K562 (cell line): ENCODE data around the gene CDYL. TPM values are rescaled to one million over a fixed set of nuclear protein-coding genes. Genes with fewer than 3 reads are reported as not detected.

Experiments used
- ATAC-seq: fragments of 200-7000 bp; cut with Tn5 transposase; 3 replicates; pipeline ENCODE4 v1.9.1; 2020; ENCODE audit warnings: moderate library complexity
- BruUV-seq: library from RNA; stranded (reverse); fragments of 400-500 nt; replicated peaks from 2 replicates; lab custom pipeline; 2021; lab: Mats Ljungman, UMichigan
- CTCF ChIA-PET: fragments of 300-600 bp; formaldehyde crosslinking; extraction: SDS; loops from one replicate; lab custom pipeline; 2021; ENCODE audit warnings: low intra/inter-chr PET ratio; lab: Yijun Ruan, JAX
- POLR2A ChIA-PET: fragments of 300-600, 350-650 bp; sonication (Branson Sonifier 250); formaldehyde crosslinking; extraction: SDS; loops from one replicate; lab custom pipeline; 2021; ENCODE audit warnings: antibody characterized with exemption, inconsistent platforms; lab: Yijun Ruan, JAX
- DNase-seq, 4 experiments: peaks; one replicate each; pipeline versions ENCODE4 v3.0.0 to v3.0.0-alpha.2; 2011 to 2018; ENCODE audit warnings: low spot score in 3 of 4, mixed read lengths in 3 of 4; ENCODE audit errors: extremely low read depth in 1 of 4
- FAIRE-seq: peaks from 2 replicates; lab custom pipeline; 2011; peaks lifted over from hg19 to GRCh38; lab: Jason Lieb, UNC
- H2AFZ ChIP-seq: 2 replicates; pipeline ENCODE4 v1.6.0; 2011; ENCODE audit warnings: low read depth, low read length, control low read depth, inconsistent platforms
- H3K27ac ChIP-seq: fragments of 200-600 bp; 3 replicates; pipeline ENCODE4 v1.8.0; 2011; ENCODE audit warnings: low read depth, mild to moderate bottlenecking, control low read depth, inconsistent platforms, low read length, moderate library complexity, mixed read lengths; ENCODE audit errors: extremely low read depth
- H3K27me3 ChIP-seq, 2 experiments: fragments of 300-600 bp in 1 of 2; 2 replicates in 1 of 2; 3 replicates in 1 of 2; pipeline versions ENCODE4 v1.6.0 to v1.8.0; 2011; ENCODE audit warnings: inconsistent platforms in 2 of 2, low read length in 2 of 2, mild to moderate bottlenecking in 1 of 2, mixed read lengths in 1 of 2, moderate library complexity in 1 of 2; ENCODE audit not compliant: control insufficient read depth in 2 of 2, insufficient read depth in 2 of 2
- H3K36me3 ChIP-seq: fragments of 300-600 bp; 3 replicates; pipeline ENCODE4 v1.8.0; 2011; ENCODE audit warnings: mild to moderate bottlenecking, low read length, inconsistent platforms; ENCODE audit not compliant: control insufficient read depth, insufficient read depth
- H3K4me1 ChIP-seq, 2 experiments: fragments of 200-600 bp in 1 of 2; replicated peaks in 1 of 2; 2 replicates in 1 of 2; 3 replicates in 1 of 2; pipeline versions ENCODE4 v1.5.1 to v1.8.0; 2011; ENCODE audit warnings: inconsistent platforms in 2 of 2, low read length in 2 of 2, mild to moderate bottlenecking in 1 of 2, mixed read lengths in 1 of 2, moderate library complexity in 1 of 2; ENCODE audit not compliant: control insufficient read depth in 2 of 2, insufficient read depth in 2 of 2
- H3K4me2 ChIP-seq: 2 replicates; pipeline ENCODE4 v1.6.1; 2011; ENCODE audit warnings: low read length, control low read depth, inconsistent platforms, mixed read lengths; ENCODE audit not compliant: insufficient read depth
- H3K4me3 ChIP-seq: fragments of 200-600 bp; sonication (generic), shearing (Covaris generic); 2 replicates; pipeline ENCODE4 v1.5.1; 2016; ENCODE audit warnings: control low read depth, inconsistent platforms
- H3K79me2 ChIP-seq: fragments of 200-600 bp; 3 replicates; pipeline ENCODE4 v1.8.0; 2011; ENCODE audit warnings: low read length, inconsistent platforms; ENCODE audit not compliant: control insufficient read depth, insufficient read depth
- H3K9ac ChIP-seq, 2 experiments: 2 replicates each; pipeline versions ENCODE4 v1.6.0 to v1.6.1; 2011; ENCODE audit warnings: low read depth in 2 of 2, low read length in 2 of 2, control low read depth in 1 of 2, inconsistent platforms in 1 of 2, mild to moderate bottlenecking in 1 of 2, mixed read lengths in 1 of 2; ENCODE audit not compliant: insufficient read depth in 1 of 2
- H3K9me1 ChIP-seq: one replicate; pipeline ENCODE4 v1.6.0; 2011; ENCODE audit warnings: inconsistent platforms, mild to moderate bottlenecking, low read length, moderate library complexity; ENCODE audit not compliant: control insufficient read depth, insufficient read depth
- H3K9me3 ChIP-seq: replicated peaks from 2 replicates; pipeline ENCODE4 v1.5.1; 2011; ENCODE audit warnings: low read depth, low read length, inconsistent platforms; ENCODE audit not compliant: control insufficient read depth, insufficient read depth
- H4K20me1 ChIP-seq: replicated peaks from 2 replicates; pipeline ENCODE4 v1.6.1; 2011; ENCODE audit warnings: low read length, inconsistent platforms, mixed read lengths; ENCODE audit not compliant: control insufficient read depth, insufficient read depth
- CBX2 ChIP-seq: fragments of 200-600 bp; sonication (generic); IDR thresholded peaks from one replicate; pipeline ENCODE4 v1.6.1; 2012; ENCODE audit warnings: mild to moderate bottlenecking, low read length, inconsistent platforms; ENCODE audit not compliant: insufficient read depth, poor library complexity, severe bottlenecking
- ETS2 ChIP-seq: IDR thresholded peaks from 2 replicates; pipeline ENCODE4 v1.6.1; 2016; ENCODE audit warnings: borderline replicate concordance, missing genetic modification characterization, mild to moderate bottlenecking, moderate library complexity, missing compliant biosample characterization; ENCODE audit not compliant: poor library complexity, severe bottlenecking
- FOXK1 ChIP-seq: sonication (generic); formaldehyde crosslinking; IDR thresholded peaks from 2 replicates; pipeline ENCODE4 v1.8.0; 2022; ENCODE audit warnings: missing genetic modification reagents, mild to moderate bottlenecking, borderline replicate concordance
- FOXK2 ChIP-seq, 2 experiments: fragments of 450-650 bp; IDR thresholded peaks in 1 of 2; conservative IDR thresholded peaks in 1 of 2; 2 replicates each; pipeline ENCODE4 v1.6.1; 2016; ENCODE audit warnings: low read depth in 2 of 2, mild to moderate bottlenecking in 1 of 2
- HCFC1 ChIP-seq: IDR thresholded peaks from 2 replicates; pipeline ENCODE4 v1.6.1; 2012; ENCODE audit warnings: low read depth, low read length, improper control_type of control experiment
- KLF16 ChIP-seq: IDR thresholded peaks from 2 replicates; pipeline ENCODE4 v1.6.1; 2016; ENCODE audit warnings: antibody characterized with exemption
- NFE2 ChIP-seq: IDR thresholded peaks from 2 replicates; pipeline ENCODE4 v1.6.1; 2014; ENCODE audit warnings: antibody characterized with exemption, low read depth
- SRSF3 ChIP-seq: fragments of 200-400 bp; formaldehyde crosslinking; IDR thresholded peaks from 2 replicates; pipeline ENCODE4 v1.6.1; 2016; ENCODE audit warnings: mild to moderate bottlenecking, low read length, moderate library complexity; ENCODE audit not compliant: insufficient read depth
- TOE1 ChIP-seq, 2 experiments: fragments of 450-650 bp in 1 of 2; sonication (generic) in 1 of 2; formaldehyde crosslinking in 1 of 2; IDR thresholded peaks; 2 replicates each; pipeline versions ENCODE4 v1.7.1 to v1.8.0; 2016 to 2022; ENCODE audit warnings: borderline replicate concordance in 2 of 2, mild to moderate bottlenecking in 2 of 2, antibody characterized with exemption in 1 of 2, inconsistent platforms in 1 of 2, low read depth in 1 of 2, missing genetic modification reagents in 1 of 2, moderate library complexity in 1 of 2
- XRCC4 ChIP-seq: IDR thresholded peaks from one replicate; pipeline ENCODE4 v1.6.1; 2011; ENCODE audit not compliant: insufficient read depth, insufficient read length; ENCODE audit errors: extremely low read depth
- ZNF445 ChIP-seq: fragments of 250-450 bp; sonication (Bioruptor Pico); IDR thresholded peaks from 2 replicates; pipeline ENCODE4 v1.4.0; 2020; ENCODE audit warnings: low read depth, mild to moderate bottlenecking, moderate library complexity
- WGBS: fragments of 100-300 bp; shearing (Covaris generic); methylation state at CpG from one replicate; pipeline ENCODE4 v1.1.6; 2016; ENCODE audit warnings: low coverage, mixed read lengths; ENCODE audit not compliant: insufficient coverage; ENCODE audit errors: missing lambda C conversion rate; 5-methylcytosine and 5-hydroxymethylcytosine counted together
- in situ Hi-C: fragments of 300-500 bp; cut with MboI; formaldehyde crosslinking; loops from 4 replicates; pipeline ENCODE4 v1.15.0; 2018; ENCODE audit warnings: inconsistent platforms, mixed read lengths
- intact Hi-C: fragments of 100-400 bp; cut with micrococcal nuclease; formaldehyde crosslinking; loops from 2 replicates; pipeline ENCODE4 v1.14.2; 2022
- polyA plus RNA-seq, 8 experiments: library from polyadenylated mRNA; depleted of rRNA in 4 of 8; stranded (reverse) in 5 of 8; unstranded in 3 of 8; fragments of >200 nt; fragmentation: Nextera tagmentation in 2 of 8; fragmentation: Illumina TruSeq in 1 of 8; extraction: Ambion mirVana in 2 of 8; extraction: Trizol in 1 of 8; gene quantifications; 2 replicates each; pipeline versions ENCODE4 v1.2.1 to v1.2.3, GENCODE V29; 2011 to 2014; ENCODE audit warnings: inconsistent platforms in 1 of 8, missing spikeins in 1 of 8
- total RNA-seq, 7 experiments: library from RNA; depleted of rRNA in 6 of 7; stranded (reverse); fragments of >200 nt in 6 of 7; fragmentation: Illumina TruSeq in 2 of 7; extraction: Trizol in 2 of 7; gene quantifications; 2 replicates each; pipeline versions ENCODE4 v1.2.1 to v1.2.3, GENCODE V29; 2011 to 2021; ENCODE audit warnings: low replicate concordance in 1 of 7
- TF ChIP-seq, protein P1 (sequence below): sonication (generic); IDR thresholded peaks from 2 replicates; pipeline ENCODE4 v1.6.1; 2016
- TF ChIP-seq, protein P2 (sequence below): fragments of 450-650 bp; IDR thresholded peaks from 2 replicates; pipeline ENCODE4 v1.6.1; 2018; ENCODE audit not compliant: partially characterized antibody

CDYL gene
- total and polyA plus RNA-seq, 9 of the 15 experiments (the other 6 are each of a cell fraction or from before 2014, with no cell fraction given) = 8.1 to 45.8 (median 40.8) TPM

DNA sequence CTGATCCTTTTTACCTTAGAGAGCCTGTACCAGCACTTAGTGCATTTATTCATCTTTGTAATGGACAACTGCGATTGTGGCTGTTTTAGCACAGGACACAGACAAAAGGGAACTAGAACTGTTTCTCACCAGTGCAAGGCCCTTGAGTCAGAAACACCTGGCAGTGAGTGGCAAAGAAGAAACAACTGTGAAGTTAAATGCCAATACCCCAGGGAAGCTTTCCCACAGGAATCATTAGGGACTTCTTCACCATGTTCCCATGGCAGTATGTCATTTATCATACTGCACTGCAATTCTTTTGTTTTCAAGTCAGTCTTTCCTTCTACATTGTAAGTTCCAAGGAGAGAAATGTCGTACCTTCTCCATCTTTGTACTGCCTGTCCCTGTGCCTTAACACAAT lies 28.6 kb upstream of the CDYL start (continued):
- TF ChIP-seq FOXK2 (conservative IDR thresholded peaks at IDR 0.05 in 1 of 2, IDR thresholded peaks at IDR 0.05 in 1 of 2; ENCODE audit: low read depth in 2 of 2) = no peak
- TF ChIP-seq CBX2 = no peak
- no peak for TF ChIP-seq XRCC4

DNA sequence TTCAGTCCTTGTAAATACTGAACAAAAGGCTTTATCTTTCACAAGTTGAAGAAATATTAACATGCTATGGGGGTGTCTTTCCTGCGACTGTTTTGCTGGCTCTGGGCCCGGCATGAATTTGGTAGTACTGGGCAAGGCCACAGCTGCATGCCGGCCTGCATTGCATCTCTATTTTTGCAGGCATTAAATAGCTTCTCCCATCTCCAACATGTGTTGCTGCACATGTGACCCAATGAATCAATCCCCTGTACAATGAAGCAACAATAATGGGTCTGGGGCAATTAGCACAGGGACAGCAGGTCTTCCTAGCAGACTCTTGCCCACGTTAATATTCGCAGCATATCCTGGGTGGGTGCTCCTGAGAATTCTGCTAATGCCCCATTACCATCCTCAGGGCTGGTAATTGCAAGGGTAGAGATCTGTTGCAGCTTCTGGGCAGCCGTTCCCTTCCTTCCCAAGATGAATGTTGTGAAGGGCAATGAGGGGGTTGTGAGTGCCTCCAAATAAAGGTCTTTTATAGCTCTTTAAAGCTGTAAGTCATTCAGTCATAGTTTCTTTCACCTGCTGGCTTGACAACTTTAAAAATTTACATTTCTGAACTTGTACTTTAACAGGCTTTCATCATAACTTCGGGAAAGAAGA lies 24.3 kb upstream of the CDYL start:
- Histone ChIP-seq H3K9ac (no peak overlapping the region), H3K36me3 (no peaks in the 10 kb centered on the region), H3K27ac (no peak overlapping the region), H3K9me1 (no peaks in the 10 kb centered on the region), H3K79me2 (no peaks in the 10 kb centered on the region), H3K4me2 (no peak overlapping the region), H3K27me3 (peaks cover 5% of the 10 kb centered on the region in 2 experiments; a peak in 4 of 5 replicates), H3K4me3 (no peak overlapping the region), H2AFZ (no peak overlapping the region), H3K4me1 (no peaks in the 10 kb centered on the region), H3K9me3 (no peaks in the 10 kb centered on the region), H4K20me1 (no peaks in the 10 kb centered on the region)
- TF ChIP-seq, protein P1, sequence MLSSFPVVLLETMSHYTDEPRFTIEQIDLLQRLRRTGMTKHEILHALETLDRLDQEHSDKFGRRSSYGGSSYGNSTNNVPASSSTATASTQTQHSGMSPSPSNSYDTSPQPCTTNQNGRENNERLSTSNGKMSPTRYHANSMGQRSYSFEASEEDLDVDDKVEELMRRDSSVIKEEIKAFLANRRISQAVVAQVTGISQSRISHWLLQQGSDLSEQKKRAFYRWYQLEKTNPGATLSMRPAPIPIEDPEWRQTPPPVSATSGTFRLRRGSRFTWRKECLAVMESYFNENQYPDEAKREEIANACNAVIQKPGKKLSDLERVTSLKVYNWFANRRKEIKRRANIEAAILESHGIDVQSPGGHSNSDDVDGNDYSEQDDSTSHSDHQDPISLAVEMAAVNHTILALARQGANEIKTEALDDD = no peak
- TF ChIP-seq NFE2 (no peak), KLF16 (no peak), SRSF3 (no peak), ZNF445 (no peak), ETS2 (no peak), HCFC1 (no peak), FOXK1 (CRISPR knock-in tag) (no peak), TOE1 (IDR thresholded peaks at IDR 0.05; ENCODE audit: borderline replicate concordance) (no peak), TOE1 (CRISPR knock-in tag; IDR thresholded peaks at IDR 0.05; ENCODE audit: borderline replicate concordance, low read depth) (no peak)
- TF ChIP-seq, protein P2, sequence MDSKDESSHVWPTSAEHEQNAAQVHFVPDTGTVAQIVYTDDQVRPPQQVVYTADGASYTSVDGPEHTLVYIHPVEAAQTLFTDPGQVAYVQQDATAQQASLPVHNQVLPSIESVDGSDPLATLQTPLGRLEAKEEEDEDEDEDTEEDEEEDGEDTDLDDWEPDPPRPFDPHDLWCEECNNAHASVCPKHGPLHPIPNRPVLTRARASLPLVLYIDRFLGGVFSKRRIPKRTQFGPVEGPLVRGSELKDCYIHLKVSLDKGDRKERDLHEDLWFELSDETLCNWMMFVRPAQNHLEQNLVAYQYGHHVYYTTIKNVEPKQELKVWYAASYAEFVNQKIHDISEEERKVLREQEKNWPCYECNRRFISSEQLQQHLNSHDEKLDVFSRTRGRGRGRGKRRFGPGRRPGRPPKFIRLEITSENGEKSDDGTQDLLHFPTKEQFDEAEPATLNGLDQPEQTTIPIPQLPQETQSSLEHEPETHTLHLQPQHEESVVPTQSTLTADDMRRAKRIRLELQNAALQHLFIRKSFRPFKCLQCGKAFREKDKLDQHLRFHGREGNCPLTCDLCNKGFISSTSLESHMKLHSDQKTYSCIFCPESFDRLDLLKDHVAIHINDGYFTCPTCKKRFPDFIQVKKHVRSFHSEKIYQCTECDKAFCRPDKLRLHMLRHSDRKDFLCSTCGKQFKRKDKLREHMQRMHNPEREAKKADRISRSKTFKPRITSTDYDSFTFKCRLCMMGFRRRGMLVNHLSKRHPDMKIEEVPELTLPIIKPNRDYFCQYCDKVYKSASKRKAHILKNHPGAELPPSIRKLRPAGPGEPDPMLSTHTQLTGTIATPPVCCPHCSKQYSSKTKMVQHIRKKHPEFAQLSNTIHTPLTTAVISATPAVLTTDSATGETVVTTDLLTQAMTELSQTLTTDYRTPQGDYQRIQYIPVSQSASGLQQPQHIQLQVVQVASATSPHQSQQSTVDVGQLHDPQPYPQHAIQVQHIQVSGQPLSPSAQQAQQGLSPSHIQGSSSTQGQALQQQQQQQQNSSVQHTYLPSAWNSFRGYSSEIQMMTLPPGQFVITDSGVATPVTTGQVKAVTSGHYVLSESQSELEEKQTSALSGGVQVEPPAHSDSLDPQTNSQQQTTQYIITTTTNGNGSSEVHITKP = no peak
- FAIRE-seq (no peak), ATAC-seq (no peak), DNase-seq (no peak)
- intact Hi-C loops = no loop called here
- in situ Hi-C loops = no loop called here
- ChIA-PET POLR2A (interaction anchor here (1.1 kb wide), 1 partner anchor 12 kb away, joined by 3 read pairs; no protein-coding TSS in a partner anchor), CTCF (no interaction called here)
- no TSS peak for BruUV-seq
- 9% methylated on average over 7 of the region's 7 CpGs for WGBS
